ENCODE results near the gene SPRYD3. TPM values are rescaled to one million over a fixed set of nuclear protein-coding genes. Genes with fewer than 3 reads are reported as not detected.

SPRYD3 gene
- total and polyA plus RNA-seq, 12 donors = 20.5 to 63.9 (median 47.4) TPM

- 88 to 90% methylated on average over 3 of the region's 3 CpGs for WGBS, 2 donors
- ATAC-seq = no peak
- peaks cover 7 to 100% (median 89%) of the 10 kb centered on the region in 9 donors for H3K36me3 ChIP-seq
Observed at GRCh38 chr12:53025250-53025649, 53.9 kb downstream of the SPRYD3 start.

GRCh38 chr12:53014709-53015108 is 64.5 kb downstream of the SPRYD3 start:
- intact Hi-C loops (cut with DNase I) = no loop called here
- peaks cover 0 to 67% (median 20%) of the 10 kb centered on the region in 9 donors for H3K36me3 ChIP-seq
- 86 to 90% methylated on average over 2 of the region's 2 CpGs for WGBS, 2 donors
- TF ChIP-seq CTCF (IDR thresholded peaks at IDR 0.05) = no peak
- H3K9me3 ChIP-seq = no peaks in the 10 kb centered on the region
- ATAC-seq (no peak), DNase-seq (no peak)
- H3K27ac ChIP-seq = no peak overlapping the region
- no peaks in the 10 kb centered on the region for H3K27me3 ChIP-seq
- H3K4me3 ChIP-seq = no peak overlapping the region
- peaks cover 0 to 34% (median 16%) of the 10 kb centered on the region in 9 donors for H3K4me1 ChIP-seq

More at GRCh38 chr12:53025250-53025649, 53.9 kb downstream of the SPRYD3 start:
- no peak for TF ChIP-seq CTCF (IDR thresholded peaks at IDR 0.05)
- H3K4me1 ChIP-seq = no peaks in the 10 kb centered on the region
- intact Hi-C loops (cut with DNase I) = no loop called here
- no peaks in the 10 kb centered on the region for H3K9me3 ChIP-seq
- no peak for DNase-seq
- no peak overlapping the region for H3K27ac ChIP-seq
- no peak overlapping the region for H3K4me3 ChIP-seq
- no peaks in the 10 kb centered on the region for H3K27me3 ChIP-seq

Small RNA genes within 50 kb of the gene (microRNA-seq; reads per million reads assigned to microRNA genes)
- 0.51 to 1.2 reads per million in 2 donors for gene MIR6757

Other genes with a start within 250 kb of the SPRYD3 start
- gene KRT79, start 245.1 kb downstream of the SPRYD3 start, total RNA-seq = not detected
- under 1 TPM in 1 of 2 donors, not detected in 1; 0.30 TPM for gene KRT79, start 245.1 kb downstream of the SPRYD3 start, polyA plus RNA-seq
- not detected for gene KRT78, start 230.4 kb downstream of the SPRYD3 start, total RNA-seq
- gene KRT78, start 230.4 kb downstream of the SPRYD3 start, polyA plus RNA-seq = under 1 TPM in 1 of 2 donors, not detected in 1; 0.07 TPM
- gene KRT8, start 174.3 kb downstream of the SPRYD3 start, total RNA-seq = 100 to 1,000 TPM in 6 of 10 donors, 10 to 100 TPM in 4; 52.1 to 150 (median 109) TPM
- 100 to 1,000 TPM; 153 to 161 TPM for gene KRT8, start 174.3 kb downstream of the SPRYD3 start, polyA plus RNA-seq
- 10 to 100 TPM in 1 of 10 donors, 1 to 10 TPM in 9; 2.8 to 20.9 (median 6.4) TPM for gene KRT18, start 130.3 kb downstream of the SPRYD3 start, total RNA-seq
- gene KRT18, start 130.3 kb downstream of the SPRYD3 start, polyA plus RNA-seq = 10 to 100 TPM in 1 of 2 donors, 1 to 10 TPM in 1; 7.8 to 13.1 TPM
- 100 to 1,000 TPM; 364 to 477 (median 431) TPM for gene EIF4B, start 72.9 kb downstream of the SPRYD3 start, total RNA-seq
- 10 to 100 TPM; 53.2 to 63.5 TPM for gene EIF4B, start 72.9 kb downstream of the SPRYD3 start, polyA plus RNA-seq
- gene TNS2, start 29.3 kb downstream of the SPRYD3 start, total RNA-seq = 100 to 1,000 TPM in 3 of 10 donors, 10 to 100 TPM in 7; 60.6 to 139 (median 77.1) TPM
- 100 to 1,000 TPM in 1 of 2 donors, 10 to 100 TPM in 1; 68.1 to 364 TPM for gene TNS2, start 29.3 kb downstream of the SPRYD3 start, polyA plus RNA-seq
- gene IGFBP6, start 18.3 kb upstream of the SPRYD3 start, total RNA-seq = 10 to 100 TPM; 27.0 to 75.6 (median 37.7) TPM
- gene IGFBP6, start 18.3 kb upstream of the SPRYD3 start, polyA plus RNA-seq = 100 to 1,000 TPM in 1 of 2 donors, 10 to 100 TPM in 1; 61.5 to 182 TPM
- gene SOAT2, start 24.1 kb upstream of the SPRYD3 start, total RNA-seq = not detected
- gene SOAT2, start 24.1 kb upstream of the SPRYD3 start, polyA plus RNA-seq = under 1 TPM in 1 of 2 donors, not detected in 1; 0.03 TPM
- gene ZNF740, start 101.3 kb upstream of the SPRYD3 start, total RNA-seq = 10 to 100 TPM; 13.8 to 28.9 (median 20.4) TPM
- gene ZNF740, start 101.3 kb upstream of the SPRYD3 start, polyA plus RNA-seq = 1 to 10 TPM; 2.7 to 8.2 TPM
- gene CSAD, start 101.5 kb upstream of the SPRYD3 start, total RNA-seq = 10 to 100 TPM in 3 of 10 donors, 1 to 10 TPM in 7; 8.3 to 15.1 (median 9.5) TPM
- gene CSAD, start 101.5 kb upstream of the SPRYD3 start, polyA plus RNA-seq = 10 to 100 TPM in 1 of 2 donors, 1 to 10 TPM in 1; 8.0 to 76.4 TPM
- 1 to 10 TPM in 7 of 10 donors, under 1 TPM in 3; 0.56 to 8.4 (median 1.1) TPM for gene ITGB7, start 127.9 kb upstream of the SPRYD3 start, total RNA-seq
- under 1 TPM; 0.55 to 0.73 TPM for gene ITGB7, start 127.9 kb upstream of the SPRYD3 start, polyA plus RNA-seq
- 10 to 100 TPM in 8 of 10 donors, 1 to 10 TPM in 2; 7.0 to 21.7 (median 13.9) TPM for gene RARG, start 152.8 kb upstream of the SPRYD3 start, total RNA-seq
- 10 to 100 TPM in 1 of 2 donors, 1 to 10 TPM in 1; 7.8 to 11.7 TPM for gene RARG, start 152.8 kb upstream of the SPRYD3 start, polyA plus RNA-seq
- gene ESPL1, start 188.9 kb upstream of the SPRYD3 start, total RNA-seq = 1 to 10 TPM in 2 of 10 donors, under 1 TPM in 8; 0.04 to 3.1 (median 0.36) TPM
- gene ESPL1, start 188.9 kb upstream of the SPRYD3 start, polyA plus RNA-seq = under 1 TPM; 0.13 to 0.29 TPM
- gene PFDN5, start 216.2 kb upstream of the SPRYD3 start, total RNA-seq = 100 to 1,000 TPM; 307 to 413 (median 339) TPM
- 1,000 to 10,000 TPM in 1 of 2 donors, 100 to 1,000 TPM in 1; 658 to 1,216 TPM for gene PFDN5, start 216.2 kb upstream of the SPRYD3 start, polyA plus RNA-seq
- gene MYG1, start 220.3 kb upstream of the SPRYD3 start, total RNA-seq = 10 to 100 TPM; 26.8 to 40.1 (median 36.0) TPM
- 100 to 1,000 TPM in 1 of 2 donors, 10 to 100 TPM in 1; 69.4 to 115 TPM for gene MYG1, start 220.3 kb upstream of the SPRYD3 start, polyA plus RNA-seq
- gene AAAS, start 242.2 kb upstream of the SPRYD3 start, total RNA-seq = 10 to 100 TPM; 33.5 to 42.2 (median 34.9) TPM
- 10 to 100 TPM; 33.9 to 52.8 TPM for gene AAAS, start 242.2 kb upstream of the SPRYD3 start, polyA plus RNA-seq